ENCODE results near the gene SPOCK1.

The SPOCK1 gene

GRCh38 chr5:137357436-137357835 is 141.7 kb downstream of the SPOCK1 start:
- no peak for DNase-seq

- no peak for DNase-seq
These were observed 143.0 kb downstream of the SPOCK1 start for GRCh38 chr5:137356127-137356526.

GRCh38 chr5:137355708-137356107 is 143.4 kb downstream of the SPOCK1 start:
- no peak for DNase-seq

- DNase-seq: no peak
These were observed 147.0 kb downstream of the SPOCK1 start for GRCh38 chr5:137352095-137352494.

- DNase-seq: no peak
These were observed 148.3 kb downstream of the SPOCK1 start for GRCh38 chr5:137350791-137351190.

- no peak for DNase-seq
These were observed 150.4 kb downstream of the SPOCK1 start for GRCh38 chr5:137348759-137349158.

- no peak for DNase-seq
These were observed 151.3 kb downstream of the SPOCK1 start for GRCh38 chr5:137347865-137348264.

GRCh38 chr5:137346281-137346680 is 152.8 kb downstream of the SPOCK1 start:
- DNase-seq: no peak

GRCh38 chr5:137345396-137345795 is 153.7 kb downstream of the SPOCK1 start:
- no peak for DNase-seq

GRCh38 chr5:137344723-137345322 is 154.3 kb downstream of the SPOCK1 start:
- no peak for DNase-seq

GRCh38 chr5:137344021-137344420 is 155.1 kb downstream of the SPOCK1 start:
- DNase-seq: no peak

- no peak for DNase-seq
These were observed 156.4 kb downstream of the SPOCK1 start for GRCh38 chr5:137342764-137343163.

GRCh38 chr5:137341831-137342230 is 157.3 kb downstream of the SPOCK1 start:
- no peak for DNase-seq

- no peak for DNase-seq
These were observed 158.2 kb downstream of the SPOCK1 start for GRCh38 chr5:137340881-137341280.

- no peak for DNase-seq
These were observed 162.5 kb downstream of the SPOCK1 start for GRCh38 chr5:137336565-137337120.

GRCh38 chr5:137336161-137336560 is 163.0 kb downstream of the SPOCK1 start:
- no peak for DNase-seq

GRCh38 chr5:137335493-137335892 is 163.6 kb downstream of the SPOCK1 start:
- no peak for DNase-seq

- no peak for DNase-seq
These were observed 165.2 kb downstream of the SPOCK1 start for GRCh38 chr5:137333928-137334327.

- DNase-seq: no peak
These were observed 165.7 kb downstream of the SPOCK1 start for GRCh38 chr5:137333475-137333874.

- DNase-seq: no peak
These were observed 166.8 kb downstream of the SPOCK1 start for GRCh38 chr5:137332296-137332695.

- no peak for DNase-seq
These were observed 169.4 kb downstream of the SPOCK1 start for GRCh38 chr5:137329586-137330296.

- DNase-seq: no peak
These were observed 170.1 kb downstream of the SPOCK1 start for GRCh38 chr5:137328991-137329390.

- DNase-seq: no peak
These were observed 170.7 kb downstream of the SPOCK1 start for GRCh38 chr5:137328463-137328862.

- DNase-seq: no peak
These were observed 173.4 kb downstream of the SPOCK1 start for GRCh38 chr5:137325721-137326120.
